Measurements from ENCODE around the gene FHOD3. TPM values are rescaled to one million over a fixed set of nuclear protein-coding genes. Genes with fewer than 3 reads are reported as not detected.

The FHOD3 gene
- total and polyA plus RNA-seq, 2 of the 8 experiments (the other 6 are each of a cell fraction or from before 2014, with no cell fraction given), result 9.7 to 10.5 TPM

- TF ChIP-seq USF2 (IDR thresholded peaks at IDR 0.05; ENCODE audit: low read length), result no peak
Observed at GRCh38 chr18:36655930-36656329, 358.4 kb downstream of the FHOD3 start (continued).
